PC-9 (cell line): ENCODE measurements around the gene RPL26.

Experiments
- CTCF ChIP-seq: fragments of 200-600 bp; sonication (generic); conservative IDR thresholded peaks from 2 replicates; pipeline ENCODE4 v1.6.1; 2017; ENCODE audit warnings: mixed run types, antibody characterized with exemption, mild to moderate bottlenecking, moderate library complexity
- EZH2 ChIP-seq: fragments of 200-600 bp; sonication (generic); IDR thresholded peaks from 2 replicates; pipeline ENCODE4 v1.8.0; 2017; ENCODE audit warnings: antibody characterized with exemption, low read depth

DNA sequence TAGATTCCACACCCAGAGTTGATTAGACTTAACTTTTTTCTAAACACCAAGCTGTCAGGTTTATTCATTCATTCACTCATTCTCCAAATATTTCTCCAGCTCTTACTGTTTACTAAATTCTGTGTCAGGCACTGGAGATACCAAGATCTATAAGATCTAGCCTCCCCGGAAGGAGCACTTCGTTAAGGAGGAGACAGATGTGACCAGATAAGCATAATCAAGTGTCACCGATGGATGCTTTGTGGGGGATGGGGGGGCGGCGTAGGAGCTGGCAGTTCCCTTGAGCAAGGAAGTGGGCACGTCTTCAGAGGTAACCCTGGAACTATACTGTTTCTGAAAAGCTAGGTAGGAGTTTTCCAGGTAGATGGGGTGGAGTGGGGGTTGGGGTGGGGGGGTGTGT is 3.8 kb upstream of the RPL26 start:
- TF ChIP-seq CTCF (no peak), EZH2 (no peak)
